CD4-positive, alpha-beta T cell (primary cell): ENCODE data around the gene DNHD1. TPM values are rescaled to one million over a fixed set of nuclear protein-coding genes. Genes with fewer than 3 reads are reported as not detected.

ENCODE experiments used
- ATAC-seq: fragments of 200-7000 bp; cut with Tn5 transposase; one replicate; pipeline ENCODE4 v1.10.0; 2022; ENCODE audit warnings: mild to moderate bottlenecking; ENCODE audit not compliant: poor library complexity
- CTCF ChIA-PET: fragments of 350-600 bp; sonication (Branson Sonifier 250); formaldehyde crosslinking; loops from one replicate; lab custom pipeline; 2021; ENCODE audit warnings: antibody characterized with exemption, inconsistent platforms; lab: Charles Lee
- POLR2A ChIA-PET: fragments of 350-600 bp; sonication (Branson Sonifier 250); formaldehyde crosslinking; loops from one replicate; lab custom pipeline; 2021; ENCODE audit warnings: antibody characterized with exemption, inconsistent platforms; lab: Charles Lee
- DNase-seq, 14 experiments: peaks; one replicate each; pipeline ENCODE4 v3.0.0-alpha.2; 2013 to 2020; ENCODE audit warnings: mixed read lengths in 2 of 14
- H3K27ac ChIP-seq, 2 donors: one replicate each; pipeline versions ENCODE4 v1.5.1 to v1.7.0; 2013; ENCODE audit warnings: low read length in 2 of 2, low read depth in 1 of 2, mild to moderate bottlenecking in 1 of 2
- H3K27me3 ChIP-seq, 2 experiments: 1 replicate in 1 of 2; 2 replicates in 1 of 2; pipeline versions ENCODE4 v1.6.1 to v1.7.0; 2013; ENCODE audit warnings: low read length in 2 of 2, control low read depth in 1 of 2, mild to moderate bottlenecking in 1 of 2, moderate library complexity in 1 of 2; ENCODE audit not compliant: insufficient read depth in 2 of 2, control insufficient read depth in 1 of 2
- H3K36me3 ChIP-seq: one replicate; pipeline ENCODE4 v1.6.1; 2013; ENCODE audit warnings: low read length, control low read depth; ENCODE audit not compliant: insufficient read depth
- H3K4me1 ChIP-seq: one replicate; pipeline ENCODE4 v1.6.1; 2013; ENCODE audit warnings: low read length, control low read depth; ENCODE audit not compliant: insufficient read depth
- H3K4me3 ChIP-seq: one replicate; pipeline ENCODE4 v1.5.1; 2013; ENCODE audit warnings: mild to moderate bottlenecking, low read length, moderate library complexity
- H3K9me3 ChIP-seq, 2 experiments: 1 replicate in 1 of 2; 2 replicates in 1 of 2; pipeline versions ENCODE4 v1.6.1 to v1.7.0; 2013; ENCODE audit warnings: low read length in 2 of 2, mild to moderate bottlenecking in 2 of 2, control low read depth in 1 of 2, moderate library complexity in 1 of 2; ENCODE audit not compliant: control insufficient read depth in 1 of 2, insufficient read depth in 1 of 2
- H3K27ac Mint-ChIP-seq: one replicate; pipeline ENCODE4 v1.8.0; 2020; ENCODE audit warnings: mixed read lengths
- H3K27me3 Mint-ChIP-seq: one replicate; pipeline ENCODE4 v1.8.0; 2021; ENCODE audit warnings: mixed read lengths
- H3K36me3 Mint-ChIP-seq: one replicate; pipeline ENCODE4 v1.8.0; 2021; ENCODE audit warnings: low read depth, mixed read lengths
- H3K4me1 Mint-ChIP-seq: one replicate; pipeline ENCODE4 v1.8.0; 2021; ENCODE audit warnings: low read depth, mixed read lengths
- H3K4me3 Mint-ChIP-seq: one replicate; pipeline ENCODE4 v1.8.0; 2020; ENCODE audit warnings: mild to moderate bottlenecking, mixed read lengths
- H3K9me3 Mint-ChIP-seq: one replicate; pipeline ENCODE4 v1.8.0; 2020; ENCODE audit warnings: mixed read lengths
- intact Hi-C, 2 experiments: fragments of 100-400 bp; cut with DNase I in 1 of 2; cut with micrococcal nuclease in 1 of 2; formaldehyde crosslinking; loops; one replicate each; pipeline versions ENCODE4 v1.15.1 to v1.9.0; 2023 to 2025; cut with DNase I, micrococcal nuclease
- total RNA-seq, 174 experiments: library from RNA in 2 of 174; stranded (reverse) in 2 of 174; gene quantifications; one replicate each; pipeline ENCODE4 v1.2.3 and lab custom pipeline; 2021 to 2026
- TF ChIP-seq, protein P1 (sequence below): fragments of 200-600 bp; IDR thresholded peaks from one replicate; pipeline ENCODE4 v1.8.0; 2022; ENCODE audit warnings: antibody characterized with exemption, mild to moderate bottlenecking

Gene DNHD1
- total RNA-seq, 2 experiments from 2014 or later = 44.1 to 46.8 TPM

DNA sequence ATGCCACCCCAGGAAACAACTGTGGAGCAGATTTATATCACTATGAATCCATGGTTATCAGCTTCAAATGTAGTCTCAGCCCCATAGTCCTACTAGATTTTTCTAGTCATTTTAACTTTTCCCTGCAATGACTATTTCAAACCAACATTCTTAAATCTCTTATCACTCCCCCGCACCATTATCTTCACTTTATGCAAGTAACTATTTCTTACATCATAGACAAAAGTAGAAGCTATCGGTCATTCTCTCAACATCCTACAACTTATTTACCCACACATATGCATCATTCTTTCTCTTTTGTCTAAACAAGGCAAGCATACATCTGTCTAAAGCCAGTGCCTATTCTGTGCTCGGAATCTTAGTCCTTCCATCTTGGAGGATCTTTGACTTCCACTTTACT lies 11.4 kb upstream of the DNHD1 start:
- TF ChIP-seq, protein P1, sequence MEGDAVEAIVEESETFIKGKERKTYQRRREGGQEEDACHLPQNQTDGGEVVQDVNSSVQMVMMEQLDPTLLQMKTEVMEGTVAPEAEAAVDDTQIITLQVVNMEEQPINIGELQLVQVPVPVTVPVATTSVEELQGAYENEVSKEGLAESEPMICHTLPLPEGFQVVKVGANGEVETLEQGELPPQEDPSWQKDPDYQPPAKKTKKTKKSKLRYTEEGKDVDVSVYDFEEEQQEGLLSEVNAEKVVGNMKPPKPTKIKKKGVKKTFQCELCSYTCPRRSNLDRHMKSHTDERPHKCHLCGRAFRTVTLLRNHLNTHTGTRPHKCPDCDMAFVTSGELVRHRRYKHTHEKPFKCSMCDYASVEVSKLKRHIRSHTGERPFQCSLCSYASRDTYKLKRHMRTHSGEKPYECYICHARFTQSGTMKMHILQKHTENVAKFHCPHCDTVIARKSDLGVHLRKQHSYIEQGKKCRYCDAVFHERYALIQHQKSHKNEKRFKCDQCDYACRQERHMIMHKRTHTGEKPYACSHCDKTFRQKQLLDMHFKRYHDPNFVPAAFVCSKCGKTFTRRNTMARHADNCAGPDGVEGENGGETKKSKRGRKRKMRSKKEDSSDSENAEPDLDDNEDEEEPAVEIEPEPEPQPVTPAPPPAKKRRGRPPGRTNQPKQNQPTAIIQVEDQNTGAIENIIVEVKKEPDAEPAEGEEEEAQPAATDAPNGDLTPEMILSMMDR = no peak
- H3K9me3 ChIP-seq = no peaks in the 10 kb centered on the region
- Mint-ChIP-seq H3K36me3 (peaks cover 44% of the 10 kb centered on the region), H3K27me3 (no peaks in the 10 kb centered on the region), H3K9me3 (no peaks in the 10 kb centered on the region), H3K27ac (no peak overlapping the region), H3K4me1 (peaks cover 35% of the 10 kb centered on the region), H3K4me3 (no peak overlapping the region)
- H3K27me3 ChIP-seq = no peaks in the 10 kb centered on the region
- H3K4me3 ChIP-seq = no peak overlapping the region
- DNase-seq = no peak
- CTCF ChIA-PET = no interaction called here
- intact Hi-C loops = no loop called here
- H3K4me1 ChIP-seq = peaks cover 21% of the 10 kb centered on the region
- no peak overlapping the region for H3K27ac ChIP-seq
- ATAC-seq = no peak
- peaks cover 61% of the 10 kb centered on the region for H3K36me3 ChIP-seq
- POLR2A ChIA-PET = interaction anchor here (1.0 to 1.6 kb wide), 4 partner anchors 12 to 198 kb away, joined by 3 read pairs; partner anchors contain the start of genes MRPL17, TAF10 and TRIM3

DNA sequence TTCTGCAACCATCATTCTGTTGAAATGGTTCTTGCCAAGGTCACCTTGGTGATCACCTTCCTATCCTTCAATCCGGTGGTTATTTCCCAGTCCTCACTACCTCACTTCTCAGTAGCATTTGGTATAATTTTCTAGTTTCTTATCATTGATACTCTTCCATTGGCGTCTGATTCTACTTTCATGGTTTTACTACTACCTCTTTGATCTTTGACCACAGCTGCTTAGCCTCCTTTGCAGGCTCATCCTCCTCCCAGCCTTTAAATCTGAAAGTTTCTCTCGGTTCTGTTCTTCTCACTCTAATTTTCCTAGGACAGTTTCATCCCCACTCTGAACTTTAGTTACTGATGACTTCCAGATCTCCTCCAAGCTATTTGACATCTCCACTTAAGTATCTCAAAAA lies 10.8 kb upstream of the DNHD1 start:
- H3K4me3 ChIP-seq = no peak overlapping the region
- H3K9me3 ChIP-seq = no peaks in the 10 kb centered on the region
- peaks cover 61% of the 10 kb centered on the region for H3K36me3 ChIP-seq
- peaks cover 41% of the 10 kb centered on the region for H3K36me3 Mint-ChIP-seq
- no peaks in the 10 kb centered on the region for H3K27me3 Mint-ChIP-seq
- no peak for DNase-seq
- H3K4me1 ChIP-seq = peaks cover 17% of the 10 kb centered on the region
- ChIA-PET CTCF (interaction anchor here (1.1 kb wide), 1 partner anchor 83 kb away, joined by 3 read pairs; no protein-coding TSS in a partner anchor), POLR2A (interaction anchor here (0.8 to 1.6 kb wide), 4 partner anchors 13 to 125 kb away, joined by 3 read pairs; partner anchors contain the start of genes TAF10 and TRIM3)
- H3K4me3 Mint-ChIP-seq = no peak overlapping the region
- TF ChIP-seq, protein P1 = no peak
- intact Hi-C loops = no loop called here
- H3K27me3 ChIP-seq = no peaks in the 10 kb centered on the region
- H3K4me1 Mint-ChIP-seq = peaks cover 29% of the 10 kb centered on the region
- H3K9me3 Mint-ChIP-seq = no peaks in the 10 kb centered on the region
- H3K27ac Mint-ChIP-seq = no peak overlapping the region
- H3K27ac ChIP-seq = no peak overlapping the region
- ATAC-seq = no peak

DNA sequence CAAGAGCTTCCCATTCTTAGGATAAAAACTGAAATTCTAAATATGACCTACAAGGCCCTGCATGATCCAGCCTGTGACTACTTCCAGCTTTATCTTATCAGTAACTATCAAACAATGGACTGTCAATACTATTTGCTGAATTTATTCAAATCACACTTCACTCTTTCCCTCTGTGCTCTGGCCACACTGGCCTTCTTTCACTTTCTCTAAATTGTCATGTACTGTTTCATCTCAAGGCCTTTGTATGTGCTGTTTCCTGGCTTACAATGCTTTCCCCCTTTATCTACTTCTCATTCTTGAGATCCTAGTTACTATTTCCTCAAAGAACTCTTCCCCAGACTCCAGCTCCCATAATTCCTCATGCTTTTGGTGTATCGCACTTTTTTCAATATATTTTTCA lies 10.1 kb upstream of the DNHD1 start:
- peaks cover 11% of the 10 kb centered on the region for H3K4me1 ChIP-seq
- intact Hi-C loops = no loop called here
- no peaks in the 10 kb centered on the region for H3K9me3 Mint-ChIP-seq
- DNase-seq = no peak
- CTCF ChIA-PET = interaction anchor here (1.1 kb wide), 1 partner anchor 84 kb away, joined by 3 read pairs; no protein-coding TSS in a partner anchor
- H3K27me3 ChIP-seq = no peaks in the 10 kb centered on the region
- H3K9me3 ChIP-seq = no peaks in the 10 kb centered on the region
- H3K27ac Mint-ChIP-seq = no peak overlapping the region
- H3K27me3 Mint-ChIP-seq = no peaks in the 10 kb centered on the region
- H3K4me3 ChIP-seq = no peak overlapping the region
- ATAC-seq = no peak
- peaks cover 40% of the 10 kb centered on the region for H3K36me3 Mint-ChIP-seq
- TF ChIP-seq, protein P1 = no peak
- H3K36me3 ChIP-seq = peaks cover 61% of the 10 kb centered on the region
- POLR2A ChIA-PET = interaction anchor here (0.8 to 1.5 kb wide), 2 partner anchors 90 to 125 kb away, joined by 3 read pairs; partner anchors contain the start of gene TAF10
- H3K4me3 Mint-ChIP-seq = no peak overlapping the region
- no peak overlapping the region for H3K27ac ChIP-seq
- H3K4me1 Mint-ChIP-seq = peaks cover 22% of the 10 kb centered on the region
